Measurements from ENCODE around the gene CLCNKA. TPM values are rescaled to one million over a fixed set of nuclear protein-coding genes. Genes with fewer than 3 reads are reported as not detected.
"Not testable (repeated sequence)": the region's sequence is repeated elsewhere in the genome, so short reads cannot be mapped to it uniquely, and the experiment has no call there.

Gene CLCNKA
- total RNA-seq, 1 experiment from 2014 or later: not detected

GRCh38 chr1:16047791-16048475, 26.1 kb downstream of the CLCNKA start:
- DNase-seq: no peak
- H3K4me3 ChIP-seq: no peak overlapping the region
- H3K9me3 ChIP-seq: no peaks in the 10 kb centered on the region
- H3K36me3 ChIP-seq: no peaks in the 10 kb centered on the region
- no peaks in the 10 kb centered on the region for H3K27me3 ChIP-seq

GRCh38 chr1:16048573-16049189, 26.8 kb downstream of the CLCNKA start:
- no peak overlapping the region for H3K4me3 ChIP-seq
- no peak for DNase-seq
- H3K9me3 ChIP-seq: no peaks in the 10 kb centered on the region

GRCh38 chr1:16050328-16050727, 28.5 kb downstream of the CLCNKA start:
- no peaks in the 10 kb centered on the region for H3K36me3 ChIP-seq
- H3K9me3 ChIP-seq: no peaks in the 10 kb centered on the region
- DNase-seq: no peak
- no peak overlapping the region for H3K4me3 ChIP-seq
- no peaks in the 10 kb centered on the region for H3K27me3 ChIP-seq

More at GRCh38 chr1:16048573-16049189, 26.8 kb downstream of the CLCNKA start:
- Histone ChIP-seq H3K36me3 (no peaks in the 10 kb centered on the region), H3K27me3 (no peaks in the 10 kb centered on the region)

GRCh38 chr1:16051039-16051438, 29.2 kb downstream of the CLCNKA start:
- no peak for DNase-seq
- Histone ChIP-seq H3K9me3 (no peaks in the 10 kb centered on the region), H3K4me3 (no peak overlapping the region), H3K36me3 (no peaks in the 10 kb centered on the region), H3K27me3 (no peaks in the 10 kb centered on the region)

- H3K4me3 ChIP-seq, DNase-seq, H3K36me3 ChIP-seq, H3K27me3 ChIP-seq, H3K9me3 ChIP-seq: not testable (repeated sequence)
Observed at GRCh38 chr1:16051949-16052348, 30.1 kb downstream of the CLCNKA start.

- Histone ChIP-seq H3K9me3 (no peaks in the 10 kb centered on the region), H3K27me3 (no peaks in the 10 kb centered on the region), H3K4me3 (no peak overlapping the region), H3K36me3 (no peaks in the 10 kb centered on the region)
- no peak for DNase-seq
Observed at GRCh38 chr1:16053781-16054502, 32.1 kb downstream of the CLCNKA start.

GRCh38 chr1:16054598-16055540, 33.0 kb downstream of the CLCNKA start:
- Histone ChIP-seq H3K4me3 (no peak overlapping the region), H3K27me3 (no peaks in the 10 kb centered on the region), H3K36me3 (no peaks in the 10 kb centered on the region), H3K9me3 (no peaks in the 10 kb centered on the region)
- DNase-seq: no peak

GRCh38 chr1:16055613-16056520, 34.0 kb downstream of the CLCNKA start:
- H3K36me3 ChIP-seq: no peaks in the 10 kb centered on the region
- DNase-seq: peak; percentile 82
- H3K27me3 ChIP-seq: no peaks in the 10 kb centered on the region
- no peak overlapping the region for H3K4me3 ChIP-seq
- no peaks in the 10 kb centered on the region for H3K9me3 ChIP-seq

- not testable (repeated sequence) for H3K4me3 ChIP-seq, DNase-seq, H3K36me3 ChIP-seq, H3K27me3 ChIP-seq, H3K9me3 ChIP-seq
Observed at GRCh38 chr1:16056521-16056912, 34.7 kb downstream of the CLCNKA start.

GRCh38 chr1:16057314-16057915, 35.6 kb downstream of the CLCNKA start:
- H3K36me3 ChIP-seq, H3K27me3 ChIP-seq, DNase-seq, H3K9me3 ChIP-seq, H3K4me3 ChIP-seq: not testable (repeated sequence)

GRCh38 chr1:16058394-16059120, 36.7 kb downstream of the CLCNKA start:
- not testable (repeated sequence) for H3K27me3 ChIP-seq, H3K4me3 ChIP-seq, DNase-seq, H3K36me3 ChIP-seq, H3K9me3 ChIP-seq

- no peak for DNase-seq
- Histone ChIP-seq H3K4me3 (no peak overlapping the region), H3K27me3 (no peaks in the 10 kb centered on the region), H3K36me3 (no peaks in the 10 kb centered on the region), H3K9me3 (no peaks in the 10 kb centered on the region)
Observed at GRCh38 chr1:16061266-16061665, 39.4 kb downstream of the CLCNKA start.

GRCh38 chr1:16061989-16062686, 40.3 kb downstream of the CLCNKA start:
- not testable (repeated sequence) for H3K9me3 ChIP-seq, H3K27me3 ChIP-seq, H3K36me3 ChIP-seq, H3K4me3 ChIP-seq, DNase-seq

GRCh38 chr1:16062687-16063075, 40.8 kb downstream of the CLCNKA start:
- H3K36me3 ChIP-seq, DNase-seq, H3K4me3 ChIP-seq, H3K27me3 ChIP-seq, H3K9me3 ChIP-seq: not testable (repeated sequence)
